Osteocyte (in vitro differentiated cells): ENCODE results near the gene SLC1A3. TPM values are rescaled to one million over a fixed set of nuclear protein-coding genes. Genes with fewer than 3 reads are reported as not detected.

Experiments used
- DNase-seq: peaks from one replicate; pipeline ENCODE4 v3.0.0; 2021; ENCODE audit warnings: mixed read lengths; ENCODE audit not compliant: unreplicated experiment; ENCODE audit errors: extremely low spot score
- H3K27ac Mint-ChIP-seq: one replicate; pipeline ENCODE4 v1.8.0; 2021; ENCODE audit warnings: mild to moderate bottlenecking, mixed read lengths; ENCODE audit not compliant: unreplicated experiment
- H3K27me3 Mint-ChIP-seq: one replicate; pipeline ENCODE4 v1.8.0; 2021; ENCODE audit warnings: mixed read lengths; ENCODE audit not compliant: unreplicated experiment
- H3K36me3 Mint-ChIP-seq: one replicate; pipeline ENCODE4 v1.8.0; 2021; ENCODE audit warnings: mixed read lengths; ENCODE audit not compliant: unreplicated experiment
- H3K4me1 Mint-ChIP-seq: one replicate; pipeline ENCODE4 v1.8.0; 2021; ENCODE audit warnings: mixed read lengths; ENCODE audit not compliant: unreplicated experiment
- H3K4me3 Mint-ChIP-seq: one replicate; pipeline ENCODE4 v1.8.0; 2021; ENCODE audit warnings: mild to moderate bottlenecking, moderate library complexity, mixed read lengths; ENCODE audit not compliant: unreplicated experiment
- H3K9me3 Mint-ChIP-seq: one replicate; pipeline ENCODE4 v1.8.0; 2021; ENCODE audit warnings: mixed read lengths; ENCODE audit not compliant: unreplicated experiment
- CTCF ChIP-seq: fragments of 200-600 bp; sonication (generic); IDR thresholded peaks from 2 replicates; pipeline ENCODE4 v1.5.0; 2021; ENCODE audit warnings: antibody characterized with exemption, mild to moderate bottlenecking, moderate library complexity
- total RNA-seq: library from RNA; stranded (reverse); gene quantifications from 2 replicates; pipeline ENCODE4 v1.2.1, GENCODE V29; 2021

Gene SLC1A3
- total RNA-seq, 1 donor from 2014 or later, result 19.9 TPM

GRCh38 chr5:36701085-36701698 lies 94.8 kb downstream of the SLC1A3 start:
- H3K36me3 Mint-ChIP-seq, result no peaks in the 10 kb centered on the region
- H3K4me1 Mint-ChIP-seq, result peaks cover 1% of the 10 kb centered on the region
- no peak overlapping the region for H3K4me3 Mint-ChIP-seq
- DNase-seq, result no peak
- no peak for TF ChIP-seq CTCF
- H3K27me3 Mint-ChIP-seq, result peaks cover 76% of the 10 kb centered on the region
- H3K9me3 Mint-ChIP-seq, result peaks cover 3% of the 10 kb centered on the region
- no peak overlapping the region for H3K27ac Mint-ChIP-seq

- Mint-ChIP-seq H3K27me3 (peaks cover 62% of the 10 kb centered on the region), H3K9me3 (peaks cover 7% of the 10 kb centered on the region), H3K4me3 (no peak overlapping the region), H3K27ac (no peak overlapping the region), H3K4me1 (peaks cover 1% of the 10 kb centered on the region), H3K36me3 (no peaks in the 10 kb centered on the region)
- no peak for DNase-seq
- TF ChIP-seq CTCF, result no peak
Measured at GRCh38 chr5:36703245-36703860, 96.9 kb downstream of the SLC1A3 start.

GRCh38 chr5:36704131-36704530 lies 97.7 kb downstream of the SLC1A3 start:
- no peak overlapping the region for H3K4me3 Mint-ChIP-seq
- DNase-seq, result no peak
- no peak for TF ChIP-seq CTCF
- no peaks in the 10 kb centered on the region for H3K36me3 Mint-ChIP-seq
- no peak overlapping the region for H3K27ac Mint-ChIP-seq
- H3K9me3 Mint-ChIP-seq, result peaks cover 10% of the 10 kb centered on the region
- peaks cover 55% of the 10 kb centered on the region for H3K27me3 Mint-ChIP-seq
- H3K4me1 Mint-ChIP-seq, result peaks cover 1% of the 10 kb centered on the region

GRCh38 chr5:36705055-36705454 lies 98.6 kb downstream of the SLC1A3 start:
- Mint-ChIP-seq H3K27ac (no peak overlapping the region), H3K36me3 (no peaks in the 10 kb centered on the region), H3K4me1 (no peaks in the 10 kb centered on the region), H3K9me3 (peaks cover 11% of the 10 kb centered on the region), H3K4me3 (no peak overlapping the region), H3K27me3 (peaks cover 49% of the 10 kb centered on the region)
- no peak for TF ChIP-seq CTCF
- DNase-seq, result no peak

- Mint-ChIP-seq H3K4me1 (no peaks in the 10 kb centered on the region), H3K27me3 (peaks cover 41% of the 10 kb centered on the region), H3K4me3 (no peak overlapping the region), H3K9me3 (peaks cover 11% of the 10 kb centered on the region), H3K27ac (no peak overlapping the region), H3K36me3 (no peaks in the 10 kb centered on the region)
- TF ChIP-seq CTCF, result no peak
- DNase-seq, result no peak
Measured at GRCh38 chr5:36706662-36707061, 100.3 kb downstream of the SLC1A3 start.
